ENCODE measurements around the gene SKAP2.
"Not testable (repeated sequence)": the region's sequence is repeated elsewhere in the genome, so short reads cannot be mapped to it uniquely, and the experiment has no call there.

The SKAP2 gene

GRCh38 chr7:26857170-26857505 is 7.3 kb downstream of the SKAP2 start:
- no peak for DNase-seq (ENCODE audit: low spot score)

- DNase-seq (ENCODE audit: low spot score), result no peak
Observed at GRCh38 chr7:26856176-26856985, 8.0 kb downstream of the SKAP2 start.

- DNase-seq (ENCODE audit: low spot score), result no peak
Observed at GRCh38 chr7:26854876-26855855, 9.2 kb downstream of the SKAP2 start.

- peak; percentile 33 for DNase-seq (ENCODE audit: low spot score)
Observed at GRCh38 chr7:26853788-26854393, 10.5 kb downstream of the SKAP2 start.

- DNase-seq (ENCODE audit: low spot score), result no peak
Observed at GRCh38 chr7:26850193-26850651, 14.2 kb downstream of the SKAP2 start.

GRCh38 chr7:26843705-26844104 is 20.7 kb downstream of the SKAP2 start:
- no peak for DNase-seq (ENCODE audit: low spot score)

GRCh38 chr7:26842897-26843296 is 21.5 kb downstream of the SKAP2 start:
- DNase-seq (ENCODE audit: low spot score), result no peak

- DNase-seq (ENCODE audit: low spot score), result no peak
Observed at GRCh38 chr7:26841003-26841739, 23.2 kb downstream of the SKAP2 start.

GRCh38 chr7:26836793-26837192 is 27.6 kb downstream of the SKAP2 start:
- not testable (repeated sequence) for DNase-seq (ENCODE audit: low spot score)

- DNase-seq (ENCODE audit: low spot score), result no peak
Observed at GRCh38 chr7:26815426-26815825, 49.0 kb downstream of the SKAP2 start.

- no peak for DNase-seq (ENCODE audit: low spot score)
Observed at GRCh38 chr7:26813432-26813831, 51.0 kb downstream of the SKAP2 start.

- DNase-seq (ENCODE audit: low spot score), result no peak
Observed at GRCh38 chr7:26794541-26794940, 69.8 kb downstream of the SKAP2 start.

GRCh38 chr7:26792576-26792975 is 71.8 kb downstream of the SKAP2 start:
- no peak for DNase-seq (ENCODE audit: low spot score)

GRCh38 chr7:26792006-26792405 is 72.4 kb downstream of the SKAP2 start:
- DNase-seq (ENCODE audit: low spot score), result no peak

- no peak for DNase-seq (ENCODE audit: low spot score)
Observed at GRCh38 chr7:26789481-26790184, 74.8 kb downstream of the SKAP2 start.

GRCh38 chr7:26787701-26788100 is 76.7 kb downstream of the SKAP2 start:
- no peak for DNase-seq (ENCODE audit: low spot score)

- no peak for DNase-seq (ENCODE audit: low spot score)
Observed at GRCh38 chr7:26784118-26784517, 80.3 kb downstream of the SKAP2 start.

- DNase-seq (ENCODE audit: low spot score), result no peak
Observed at GRCh38 chr7:26782501-26782900, 81.9 kb downstream of the SKAP2 start.

GRCh38 chr7:26779978-26780595 is 84.3 kb downstream of the SKAP2 start:
- DNase-seq (ENCODE audit: low spot score), result no peak

GRCh38 chr7:26777385-26777784 is 87.0 kb downstream of the SKAP2 start:
- DNase-seq (ENCODE audit: low spot score), result no peak

GRCh38 chr7:26760501-26760900 is 103.9 kb downstream of the SKAP2 start:
- no peak for DNase-seq (ENCODE audit: low spot score)
